Measurements from ENCODE around the gene BACE1. TPM values are rescaled to one million over a fixed set of nuclear protein-coding genes. Genes with fewer than 3 reads are reported as not detected.

The BACE1 gene
- polyA plus RNA-seq, 1 donor (not counting 4 experiments of a cell fraction or from before 2014, with no cell fraction given): 8.5 TPM

DNA sequence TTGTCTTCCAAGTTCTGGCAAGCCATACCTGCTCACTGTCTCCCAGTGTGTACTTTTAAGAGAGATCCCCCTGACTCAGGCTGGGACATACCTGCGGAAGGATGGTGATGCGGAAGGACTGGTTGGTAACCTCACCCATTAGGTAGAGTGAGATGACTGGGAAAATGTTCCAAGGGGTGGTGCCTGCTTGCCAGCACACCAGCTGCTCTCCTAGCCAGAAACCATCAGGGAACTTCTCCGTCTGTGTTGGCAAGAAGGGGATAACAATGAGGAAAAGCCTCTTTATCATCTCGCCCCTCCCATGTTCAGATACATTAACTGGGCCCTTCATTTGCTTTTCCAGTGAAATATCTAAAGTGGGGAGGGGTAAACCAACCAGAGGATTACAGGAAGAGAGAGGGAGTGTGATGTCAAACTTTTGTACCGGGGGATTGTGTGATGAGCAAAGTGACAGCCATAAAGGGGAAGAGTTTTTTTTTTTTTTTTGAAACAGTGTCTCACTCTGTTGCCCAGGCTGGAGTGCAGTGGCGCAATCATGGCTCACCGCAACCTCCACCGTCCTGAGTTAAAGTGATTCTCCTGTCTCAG is 25.2 kb downstream of the BACE1 start, which contains the start of gene BACE1-AS:
Gene BACE1-AS (plus strand): TSS at position 538 of the 588 bp plus-strand sequence.
- dilution Hi-C loops (cut with MboI; ENCODE audit: extremely low pct_ligation_motif_present, low sequenced_read_pairs): no loop called here
- Histone ChIP-seq H3K4me2 (ENCODE audit: control insufficient read depth, extremely low read depth, insufficient read depth, low read depth, low read length) (no peak within 1 kb of the TSS), H3K27me3 (ENCODE audit: control insufficient read depth, extremely low read depth, insufficient read depth, low read length) (no peaks in the 10 kb centered on the region), H3K9me3 (ENCODE audit: control insufficient read depth, low read depth, low read length) (no peaks in the 10 kb centered on the region), H2AFZ (ENCODE audit: control insufficient read depth, low read length) (no peak within 1 kb of the TSS), H3K9ac (ENCODE audit: control insufficient read depth, extremely low read depth, insufficient read depth, low read length) (no peak within 1 kb of the TSS), H3K36me3 (ENCODE audit: control insufficient read depth in 2 of 2, extremely low read depth in 1 of 2, insufficient read depth in 2 of 2, low read length in 2 of 2) (peaks cover 15 to 16% of the 10 kb centered on the region in 2 experiments), H3K4me3 (ENCODE audit: control insufficient read depth in 2 of 3, extremely low read depth in 1 of 3, insufficient read depth in 2 of 3, low read depth in 1 of 3, low read length in 3 of 3) (no peak within 1 kb of the TSS), H4K20me1 (ENCODE audit: control insufficient read depth, extremely low read depth, insufficient read depth, low read length) (no peaks in the 10 kb centered on the region), H3K79me2 (ENCODE audit: control insufficient read depth, insufficient read depth, low read length) (no peaks in the 10 kb centered on the region), H3K9me1 (ENCODE audit: control insufficient read depth, extremely low read depth, insufficient read depth, low read length) (no peaks in the 10 kb centered on the region), H3K27ac (ENCODE audit: control insufficient read depth, insufficient read depth, low read length) (no peak within 1 kb of the TSS), H3K4me1 (ENCODE audit: control insufficient read depth, extremely low read depth, insufficient read depth, low read length) (no peaks in the 10 kb centered on the region)
- FAIRE-seq: no peak
- no peak for DNase-seq (ENCODE audit: low read depth, low spot score)
- TF ChIP-seq, protein P1, sequence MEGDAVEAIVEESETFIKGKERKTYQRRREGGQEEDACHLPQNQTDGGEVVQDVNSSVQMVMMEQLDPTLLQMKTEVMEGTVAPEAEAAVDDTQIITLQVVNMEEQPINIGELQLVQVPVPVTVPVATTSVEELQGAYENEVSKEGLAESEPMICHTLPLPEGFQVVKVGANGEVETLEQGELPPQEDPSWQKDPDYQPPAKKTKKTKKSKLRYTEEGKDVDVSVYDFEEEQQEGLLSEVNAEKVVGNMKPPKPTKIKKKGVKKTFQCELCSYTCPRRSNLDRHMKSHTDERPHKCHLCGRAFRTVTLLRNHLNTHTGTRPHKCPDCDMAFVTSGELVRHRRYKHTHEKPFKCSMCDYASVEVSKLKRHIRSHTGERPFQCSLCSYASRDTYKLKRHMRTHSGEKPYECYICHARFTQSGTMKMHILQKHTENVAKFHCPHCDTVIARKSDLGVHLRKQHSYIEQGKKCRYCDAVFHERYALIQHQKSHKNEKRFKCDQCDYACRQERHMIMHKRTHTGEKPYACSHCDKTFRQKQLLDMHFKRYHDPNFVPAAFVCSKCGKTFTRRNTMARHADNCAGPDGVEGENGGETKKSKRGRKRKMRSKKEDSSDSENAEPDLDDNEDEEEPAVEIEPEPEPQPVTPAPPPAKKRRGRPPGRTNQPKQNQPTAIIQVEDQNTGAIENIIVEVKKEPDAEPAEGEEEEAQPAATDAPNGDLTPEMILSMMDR (optimal IDR thresholded peaks at IDR 0.05 in 1 of 3, IDR thresholded peaks at IDR 0.05 in 1 of 3, conservative IDR thresholded peaks at IDR 0.05 in 1 of 3; ENCODE audit: extremely low read depth in 1 of 3, insufficient read depth in 2 of 3, low read length in 3 of 3): no peak
- no peak for TF ChIP-seq EZH2 (IDR thresholded peaks at IDR 0.05; ENCODE audit: low read length)

DNA sequence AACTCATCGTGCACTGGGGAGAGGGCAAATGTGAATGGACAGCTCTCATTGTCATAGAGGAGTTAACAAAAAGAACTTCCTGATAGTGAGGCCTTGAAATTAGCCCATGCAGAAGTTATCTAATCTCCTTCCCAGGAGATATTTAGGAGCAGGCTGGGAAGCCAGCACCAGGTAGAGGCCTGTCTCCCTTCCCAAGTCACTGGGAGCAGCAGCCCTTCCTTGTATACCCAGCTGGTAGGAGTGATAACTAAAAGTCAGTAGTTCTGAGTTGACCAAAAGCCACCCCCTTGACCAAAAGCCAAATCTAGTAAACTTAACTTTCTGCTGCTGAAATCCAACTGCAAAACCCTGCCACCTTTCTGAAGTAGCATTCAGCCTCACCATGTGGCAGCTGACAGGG is 26.3 kb downstream of the BACE1 start:
- Histone ChIP-seq H3K4me3 (ENCODE audit: control insufficient read depth in 2 of 3, extremely low read depth in 1 of 3, insufficient read depth in 2 of 3, low read depth in 1 of 3, low read length in 3 of 3) (no peak overlapping the region), H3K79me2 (ENCODE audit: control insufficient read depth, insufficient read depth, low read length) (no peaks in the 10 kb centered on the region), H3K4me2 (ENCODE audit: control insufficient read depth, extremely low read depth, insufficient read depth, low read depth, low read length) (no peak overlapping the region), H3K9ac (ENCODE audit: control insufficient read depth, extremely low read depth, insufficient read depth, low read length) (no peak overlapping the region), H3K36me3 (ENCODE audit: control insufficient read depth in 2 of 2, extremely low read depth in 1 of 2, insufficient read depth in 2 of 2, low read length in 2 of 2) (peaks cover 16 to 21% of the 10 kb centered on the region in 2 experiments), H3K27ac (ENCODE audit: control insufficient read depth, insufficient read depth, low read length) (no peak overlapping the region), H2AFZ (ENCODE audit: control insufficient read depth, low read length) (no peak overlapping the region), H3K9me1 (ENCODE audit: control insufficient read depth, extremely low read depth, insufficient read depth, low read length) (no peaks in the 10 kb centered on the region), H3K4me1 (ENCODE audit: control insufficient read depth, extremely low read depth, insufficient read depth, low read length) (no peaks in the 10 kb centered on the region), H3K27me3 (ENCODE audit: control insufficient read depth, extremely low read depth, insufficient read depth, low read length) (no peaks in the 10 kb centered on the region), H3K9me3 (ENCODE audit: control insufficient read depth, low read depth, low read length) (no peaks in the 10 kb centered on the region), H4K20me1 (ENCODE audit: control insufficient read depth, extremely low read depth, insufficient read depth, low read length) (no peaks in the 10 kb centered on the region)
- DNase-seq (ENCODE audit: low read depth, low spot score) (no peak), FAIRE-seq (no peak)
- no peak for TF ChIP-seq EZH2 (IDR thresholded peaks at IDR 0.05; ENCODE audit: low read length)
- TF ChIP-seq, protein P1 (optimal IDR thresholded peaks at IDR 0.05 in 1 of 3, IDR thresholded peaks at IDR 0.05 in 1 of 3, conservative IDR thresholded peaks at IDR 0.05 in 1 of 3; ENCODE audit: extremely low read depth in 1 of 3, insufficient read depth in 2 of 3, low read length in 3 of 3): no peak
- dilution Hi-C loops (cut with MboI; ENCODE audit: extremely low pct_ligation_motif_present, low sequenced_read_pairs): loop anchor here (5.0 kb wide), 1 partner anchor 47 kb away; no protein-coding TSS in a partner anchor
